Ammon's horn (tissue), 1 donor: Measurements from ENCODE around the gene COLEC12.

Source experiments
- DNase-seq: peaks from one replicate; pipeline ENCODE4 v3.0.0-alpha.2; 2016; ENCODE audit warnings: low spot score

The COLEC12 gene

DNA sequence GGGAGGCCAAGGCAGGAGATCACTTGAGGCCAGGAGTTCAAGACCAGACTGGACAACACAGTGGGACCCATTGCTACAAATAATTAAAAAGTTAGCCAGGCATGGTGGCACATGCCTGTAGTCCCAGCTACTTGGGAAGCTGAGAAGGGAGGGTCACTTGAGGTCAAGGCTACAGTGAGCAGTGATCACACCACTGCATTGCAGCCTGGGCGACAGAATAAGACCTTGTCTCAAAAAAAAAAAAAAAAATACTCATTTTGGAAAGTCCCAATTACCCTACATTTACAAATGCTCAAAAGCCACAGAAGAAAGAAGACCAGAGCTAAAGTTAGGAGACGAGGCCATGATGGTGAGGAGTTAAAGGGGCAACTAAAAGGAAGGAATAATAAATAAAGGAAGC is 61.9 kb downstream of the COLEC12 start:
- DNase-seq, result no peak

GRCh38 chr18:435940-436339 is 64.6 kb downstream of the COLEC12 start:
- DNase-seq, result peak; percentile 85

DNA sequence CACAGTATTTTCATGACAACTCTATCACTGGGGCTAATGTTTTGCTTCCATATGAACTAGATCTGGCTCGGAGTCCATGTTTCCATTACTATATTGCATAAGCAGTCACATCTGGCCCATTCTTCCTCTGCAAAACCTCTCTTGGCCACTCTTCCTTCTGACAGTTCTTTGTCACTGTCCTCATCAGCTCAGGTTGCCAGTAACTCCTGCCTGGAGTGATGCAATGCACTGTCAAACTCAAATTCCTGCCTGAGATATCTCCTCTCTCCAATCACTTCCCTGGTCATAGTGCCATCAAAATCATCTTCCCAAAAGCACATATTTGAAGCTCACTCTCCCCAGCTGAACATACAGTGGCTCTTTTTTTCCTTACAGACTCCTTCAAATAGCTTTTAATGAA is 66.1 kb downstream of the COLEC12 start:
- no peak for DNase-seq

DNA sequence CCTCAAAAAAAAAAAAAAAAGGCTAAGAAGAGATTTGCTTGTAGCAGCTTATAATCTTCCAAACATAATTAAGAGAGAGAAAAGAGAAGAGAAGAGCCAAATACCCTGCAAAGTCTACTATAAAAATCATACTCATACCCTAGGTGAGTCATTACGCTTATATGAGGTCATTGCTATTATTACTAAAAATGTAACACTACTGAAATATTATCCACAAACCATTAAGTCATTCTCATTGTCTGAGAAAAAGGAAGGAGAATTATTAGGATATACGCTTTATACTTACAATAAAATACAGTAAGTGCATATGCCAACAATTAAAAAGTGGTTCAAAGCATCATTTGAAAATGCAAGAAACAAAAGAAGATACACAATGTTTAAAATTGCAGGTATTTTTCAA is 66.5 kb downstream of the COLEC12 start:
- DNase-seq, result no peak

GRCh38 chr18:433298-433697 is 67.2 kb downstream of the COLEC12 start:
- DNase-seq, result no peak

- no peak for DNase-seq
Measured at GRCh38 chr18:432791-433190, 67.7 kb downstream of the COLEC12 start.

- DNase-seq, result no peak
Measured at GRCh38 chr18:429030-429429, 71.5 kb downstream of the COLEC12 start.

- DNase-seq, result peak; percentile 81
Measured at GRCh38 chr18:427005-427404, 73.5 kb downstream of the COLEC12 start.

DNA sequence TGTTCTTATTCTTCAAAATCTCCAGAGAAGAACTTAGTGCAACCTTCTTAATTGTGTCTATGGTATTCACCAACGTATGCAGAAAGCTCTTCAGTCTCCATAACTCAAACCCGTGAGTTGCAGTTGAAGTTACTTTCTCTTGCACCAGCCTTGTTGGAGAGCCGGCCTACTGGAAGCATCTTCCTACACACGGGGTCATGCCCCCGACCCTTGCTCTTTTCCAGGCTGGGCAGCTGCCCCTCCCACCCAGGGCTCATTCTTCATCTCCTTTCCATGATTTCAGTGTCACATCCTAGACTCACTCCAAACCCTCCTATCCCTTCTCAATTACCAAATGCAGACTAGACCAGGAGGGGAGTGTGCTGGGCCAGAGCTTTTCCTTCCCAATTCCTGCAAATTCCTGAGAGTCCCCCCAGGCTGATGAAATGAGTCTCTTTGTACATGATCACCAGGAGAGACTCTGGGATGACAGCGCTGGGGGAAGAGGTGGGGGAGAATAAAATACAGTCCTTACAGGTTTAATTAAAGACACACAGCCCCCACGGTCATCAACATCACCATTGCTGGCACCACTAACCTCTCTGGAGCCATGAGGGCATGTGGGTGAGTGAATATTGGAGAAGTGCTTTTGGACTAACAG is 75.3 kb downstream of the COLEC12 start:
- DNase-seq, result no peak

DNA sequence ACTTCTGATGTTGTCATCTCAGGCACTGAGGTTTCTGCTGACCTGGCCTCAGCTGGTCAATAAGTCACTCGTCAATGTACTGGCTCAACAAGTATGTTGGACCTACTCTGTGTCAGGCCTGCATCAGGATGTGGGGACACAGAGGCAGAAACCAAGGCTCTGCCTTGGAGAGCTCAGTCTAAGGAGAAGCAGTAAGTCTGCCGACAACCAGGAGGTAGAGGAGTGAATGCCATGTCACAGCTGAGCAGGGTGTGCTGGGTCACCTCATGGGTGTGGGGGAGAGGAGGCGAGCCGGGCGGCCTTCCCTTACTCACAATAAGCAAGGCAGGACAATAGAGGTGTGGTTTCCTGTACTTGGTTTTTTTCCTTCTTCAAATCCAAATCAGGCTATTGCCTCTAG is 75.8 kb downstream of the COLEC12 start:
- DNase-seq, result no peak

GRCh38 chr18:424071-424661 is 76.3 kb downstream of the COLEC12 start:
- DNase-seq, result no peak

- DNase-seq, result no peak
Measured at GRCh38 chr18:422966-423365, 77.5 kb downstream of the COLEC12 start.

DNA sequence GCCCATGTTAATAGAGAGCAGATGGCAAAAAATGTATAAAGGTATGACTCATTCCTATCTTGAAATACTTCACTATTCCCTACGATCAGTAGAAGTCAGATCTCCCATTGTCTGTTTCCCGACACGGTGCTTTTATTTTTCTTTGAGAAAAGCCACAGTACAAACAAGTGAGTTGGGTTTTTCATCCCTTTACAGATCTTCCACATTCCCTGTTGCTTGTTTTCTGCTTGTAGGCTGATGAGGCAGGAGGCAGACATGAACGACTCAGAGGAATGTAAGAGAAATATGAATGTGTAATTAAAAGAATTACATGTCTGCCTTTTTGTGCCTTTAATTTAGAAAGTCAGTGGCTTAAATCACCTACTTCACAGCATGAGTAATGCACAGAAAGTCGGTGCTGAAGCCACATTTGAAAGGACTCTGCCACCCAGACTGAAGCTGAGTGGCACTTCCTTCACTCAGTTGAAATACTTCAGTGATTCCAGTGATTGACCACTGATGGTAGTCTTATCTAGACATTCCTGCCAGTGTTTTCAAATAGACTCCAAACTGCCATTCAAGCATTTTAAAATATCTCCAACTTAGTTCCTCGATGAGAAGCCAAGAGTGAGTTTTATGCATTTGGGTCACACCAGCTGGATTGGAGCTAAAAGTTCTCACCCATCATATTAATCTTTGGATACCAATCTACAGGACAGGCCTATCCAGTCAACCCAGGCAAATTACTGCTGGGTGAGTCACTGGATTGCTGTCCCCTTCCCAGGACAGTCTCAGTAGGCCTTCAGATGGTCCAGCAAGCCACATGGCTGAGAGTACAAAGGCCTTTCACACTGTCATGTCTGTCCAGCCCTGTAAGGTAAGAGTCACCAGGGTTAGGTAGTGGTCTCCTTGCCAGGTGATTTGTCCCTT is 79.0 kb downstream of the COLEC12 start:
- no peak for DNase-seq

DNA sequence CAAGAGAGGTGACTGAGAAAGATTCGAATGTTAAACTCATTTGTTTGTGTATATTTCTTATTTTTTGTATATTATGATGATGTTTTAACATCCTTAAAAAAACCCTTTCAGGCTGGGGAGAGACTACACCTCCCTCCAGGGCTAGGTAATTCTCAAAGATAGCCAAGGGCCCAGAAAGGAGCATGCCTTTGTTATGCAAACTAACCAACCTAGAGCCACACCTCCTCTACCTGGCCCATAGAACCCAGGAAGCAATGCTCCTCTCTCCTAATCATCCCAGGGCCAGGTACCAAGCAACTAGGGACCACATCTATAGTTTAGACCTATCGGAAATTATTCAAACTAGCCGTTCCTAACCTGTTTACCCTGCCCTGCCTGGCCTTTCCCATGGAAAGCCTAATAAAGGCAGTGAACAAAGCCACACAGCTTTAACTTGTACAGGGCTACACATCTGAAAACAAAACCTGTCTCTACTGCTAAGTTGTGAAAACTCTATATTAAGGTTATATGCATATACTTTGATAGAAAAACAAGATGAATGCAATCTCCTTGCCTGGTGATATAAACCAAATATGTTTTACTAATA is 79.7 kb downstream of the COLEC12 start:
- no peak for DNase-seq

GRCh38 chr18:419541-420175 is 80.8 kb downstream of the COLEC12 start:
- DNase-seq, result no peak

DNA sequence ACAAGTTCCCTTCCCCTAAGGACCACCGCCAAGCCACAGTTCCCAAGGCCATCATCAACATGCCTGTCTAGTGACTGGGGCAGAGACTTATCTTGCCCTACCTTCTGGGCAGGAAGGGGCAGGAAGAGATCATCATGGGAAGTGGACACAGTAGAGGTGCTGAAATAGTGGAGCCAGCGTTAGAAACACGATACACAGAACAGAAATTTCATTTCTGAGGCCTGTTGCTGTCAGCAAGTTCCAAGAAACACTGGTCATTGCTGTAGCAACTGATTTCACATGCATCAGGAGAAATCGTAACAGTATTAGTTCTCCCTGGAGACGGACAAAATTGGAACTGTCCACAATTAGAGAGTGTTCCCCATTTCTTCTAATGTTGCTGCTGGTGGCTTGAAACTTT is 83.0 kb downstream of the COLEC12 start:
- DNase-seq, result no peak

- DNase-seq, result no peak
Measured at GRCh38 chr18:416930-417329, 83.6 kb downstream of the COLEC12 start.

- DNase-seq, result no peak
Measured at GRCh38 chr18:415617-416612, 84.6 kb downstream of the COLEC12 start.

GRCh38 chr18:415047-415446 is 85.5 kb downstream of the COLEC12 start:
- DNase-seq, result no peak

GRCh38 chr18:413233-413632 is 87.3 kb downstream of the COLEC12 start:
- DNase-seq, result no peak

DNA sequence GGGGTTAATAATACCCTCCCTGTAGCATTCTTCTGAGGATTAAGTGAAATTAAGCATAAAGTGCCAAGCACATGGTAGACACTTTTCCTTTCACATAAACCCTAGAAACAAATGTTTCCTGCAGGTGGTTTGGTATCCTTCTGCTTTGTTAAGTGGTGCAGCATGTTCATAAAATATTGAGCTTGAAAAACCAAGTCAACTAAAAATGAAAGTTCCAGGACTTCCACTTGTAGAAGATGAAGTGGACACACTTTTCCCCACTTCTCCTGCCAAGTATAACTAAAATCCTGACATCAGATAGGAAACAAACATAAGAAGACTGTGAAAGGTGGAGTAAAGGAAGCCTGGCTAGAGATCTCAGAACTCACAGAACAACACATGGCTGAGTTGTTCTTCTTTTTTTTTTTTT is 90.5 kb downstream of the COLEC12 start:
- no peak for DNase-seq
